ENCODE results near the gene GDF2.

GRCh38 chr10:47306387-47307210 is 15.7 kb upstream of the GDF2 start:
- no peak for TF ChIP-seq CTCF (IDR thresholded peaks at IDR 0.05)
- no peak for TF ChIP-seq POLR2AphosphoS5 (IDR thresholded peaks at IDR 0.05; ENCODE audit: insufficient read depth in 1 of 2, low read depth in 1 of 2)
- TF ChIP-seq POLR2A (IDR thresholded peaks at IDR 0.05) = no peak

Data from vagina (tissue), 2 donors.